Endodermal cell (in vitro differentiated cells): ENCODE results near the gene SGMS1. TPM values are rescaled to one million over a fixed set of nuclear protein-coding genes. Genes with fewer than 3 reads are reported as not detected.

Source experiments
- DNase-seq: peaks from one replicate; pipeline ENCODE4 v3.0.0-alpha.2; 2017
- H3K27ac ChIP-seq: 2 replicates; pipeline ENCODE4 v1.5.1; 2013; ENCODE audit warnings: mild to moderate bottlenecking, low read depth, low read length, moderate library complexity
- H3K27me3 ChIP-seq: 2 replicates; pipeline ENCODE4 v1.6.1; 2013; ENCODE audit warnings: mild to moderate bottlenecking, low read length, moderate library complexity; ENCODE audit not compliant: insufficient read depth, control insufficient read depth, poor library complexity, severe bottlenecking
- H3K36me3 ChIP-seq: 2 replicates; pipeline ENCODE4 v1.7.0; 2013; ENCODE audit warnings: mild to moderate bottlenecking, low read length, moderate library complexity; ENCODE audit not compliant: control insufficient read depth, insufficient read depth
- H3K4me1 ChIP-seq: one replicate; pipeline ENCODE4 v1.7.0; 2013; ENCODE audit warnings: low read length; ENCODE audit not compliant: control insufficient read depth, insufficient read depth
- H3K4me3 ChIP-seq: 2 replicates; pipeline ENCODE4 v1.5.1; 2013; ENCODE audit warnings: mild to moderate bottlenecking, low read length, moderate library complexity
- H3K9ac ChIP-seq: 2 replicates; pipeline ENCODE4 v1.6.1; 2013; ENCODE audit warnings: mild to moderate bottlenecking, low read length, moderate library complexity; ENCODE audit not compliant: poor library complexity, severe bottlenecking; ENCODE audit errors: extremely low read depth
- H3K9me3 ChIP-seq: 2 replicates; pipeline ENCODE4 v1.6.1; 2013; ENCODE audit warnings: mild to moderate bottlenecking, low read length, moderate library complexity; ENCODE audit not compliant: control insufficient read depth
- H3K27ac Mint-ChIP-seq: 2 replicates; pipeline ENCODE4 v1.8.0; 2020; ENCODE audit warnings: mixed read lengths
- H3K27me3 Mint-ChIP-seq: 2 replicates; pipeline ENCODE4 v1.8.0; 2021; ENCODE audit warnings: mild to moderate bottlenecking, mixed read lengths; ENCODE audit not compliant: insufficient read depth
- H3K36me3 Mint-ChIP-seq: 2 replicates; pipeline ENCODE4 v1.8.0; 2020; ENCODE audit warnings: low read depth, mixed read lengths
- H3K4me1 Mint-ChIP-seq: 2 replicates; pipeline ENCODE4 v1.8.0; 2020; ENCODE audit warnings: mixed read lengths
- H3K4me3 Mint-ChIP-seq: 2 replicates; pipeline ENCODE4 v1.8.0; 2020; ENCODE audit warnings: mild to moderate bottlenecking, moderate library complexity, mixed read lengths
- H3K9me3 Mint-ChIP-seq: 2 replicates; pipeline ENCODE4 v1.8.0; 2020; ENCODE audit warnings: mild to moderate bottlenecking, mixed read lengths
- CTCF ChIP-seq: fragments of 200-600 bp; sonication (generic); conservative IDR thresholded peaks from 2 replicates; pipeline ENCODE4 v1.5.0; 2021; ENCODE audit warnings: antibody characterized with exemption, mild to moderate bottlenecking
- WGBS, 2 experiments: methylation state at CpG; one replicate each; pipeline versions ENCODE4 v1.1.5 to v1.1.7; 2013; ENCODE audit warnings: missing lambda C conversion rate in 2 of 2, mixed read lengths in 1 of 2; ENCODE audit not compliant: insufficient coverage in 1 of 2, insufficient read length in 1 of 2; 5-methylcytosine and 5-hydroxymethylcytosine counted together
- total RNA-seq, 2 donors: library from RNA; stranded (reverse); fragmentation: NEBNext Ultra II Directional in 1 of 2; extraction: Animal tissue kit (Norgen Biotek cat#: 25700) in 1 of 2; gene quantifications; 2 replicates in 1 of 2; 3 replicates in 1 of 2; pipeline ENCODE4 v1.2.1, GENCODE V29; 2021

The SGMS1 gene
- total RNA-seq, 2 donors from 2014 or later = 12.0 to 14.3 TPM

GRCh38 chr10:50416181-50416824, 207.5 kb downstream of the SGMS1 start:
- no peak overlapping the region for H3K4me3 Mint-ChIP-seq
- H3K27ac ChIP-seq = no peak overlapping the region
- no peaks in the 10 kb centered on the region for H3K9me3 Mint-ChIP-seq
- no peaks in the 10 kb centered on the region for H3K36me3 ChIP-seq
- H3K9me3 ChIP-seq = no peaks in the 10 kb centered on the region
- H3K27me3 ChIP-seq = no peaks in the 10 kb centered on the region
- H3K4me3 ChIP-seq = no peak overlapping the region
- DNase-seq = no peak
- H3K4me1 Mint-ChIP-seq = peaks cover 23% of the 10 kb centered on the region
- TF ChIP-seq CTCF = no peak
- no peaks in the 10 kb centered on the region for H3K36me3 Mint-ChIP-seq
- peaks cover 6% of the 10 kb centered on the region for H3K27me3 Mint-ChIP-seq
- H3K27ac Mint-ChIP-seq = no peak overlapping the region
- WGBS, 2 experiments = 70 to 86% methylated on average over 1 to 2 of the region's 2 CpGs
- no peaks in the 10 kb centered on the region for H3K4me1 ChIP-seq
- H3K9ac ChIP-seq = no peak overlapping the region

- peaks cover 6% of the 10 kb centered on the region for H3K27me3 Mint-ChIP-seq
- 93 to 99% methylated on average over 2 to 3 of the region's 3 CpGs for WGBS, 2 experiments
- H3K4me3 Mint-ChIP-seq = no peak overlapping the region
- no peaks in the 10 kb centered on the region for H3K4me1 ChIP-seq
- no peaks in the 10 kb centered on the region for H3K36me3 ChIP-seq
- H3K9me3 ChIP-seq = no peaks in the 10 kb centered on the region
- H3K4me3 ChIP-seq = no peak overlapping the region
- peaks cover 22% of the 10 kb centered on the region for H3K4me1 Mint-ChIP-seq
- DNase-seq = no peak
- H3K9ac ChIP-seq = no peak overlapping the region
- H3K27ac ChIP-seq = no peak overlapping the region
- H3K9me3 Mint-ChIP-seq = no peaks in the 10 kb centered on the region
- no peaks in the 10 kb centered on the region for H3K36me3 Mint-ChIP-seq
- no peak for TF ChIP-seq CTCF
- no peak overlapping the region for H3K27ac Mint-ChIP-seq
- H3K27me3 ChIP-seq = no peaks in the 10 kb centered on the region
Observed at GRCh38 chr10:50415292-50415691, 208.5 kb downstream of the SGMS1 start.

GRCh38 chr10:50410066-50410811, 213.5 kb downstream of the SGMS1 start:
- whole genome bisulfite sequencing, 2 experiments = 87 to 92% methylated on average over 4 to 5 of the region's 6 CpGs
- H3K27ac Mint-ChIP-seq = peak overlapping the region; percentile 41
- Histone ChIP-seq H3K27me3 (no peaks in the 10 kb centered on the region), H3K9me3 (no peaks in the 10 kb centered on the region), H3K36me3 (no peaks in the 10 kb centered on the region), H3K4me3 (no peak overlapping the region), H3K9ac (no peak overlapping the region), H3K4me1 (no peaks in the 10 kb centered on the region), H3K27ac (no peak overlapping the region)
- no peak for TF ChIP-seq CTCF
- DNase-seq = no peak
- no peaks in the 10 kb centered on the region for H3K36me3 Mint-ChIP-seq
- no peak overlapping the region for H3K4me3 Mint-ChIP-seq
- no peaks in the 10 kb centered on the region for H3K9me3 Mint-ChIP-seq
- no peaks in the 10 kb centered on the region for H3K27me3 Mint-ChIP-seq
- peaks cover 18% of the 10 kb centered on the region for H3K4me1 Mint-ChIP-seq
